SU-DHL-6 (cell line): ENCODE measurements around the gene CDCP2.

Experiments
- H2AFZ ChIP-seq: fragments of 200-600 bp; sonication (generic); 2 replicates; pipeline ENCODE4 v1.6.1; 2014; ENCODE audit warnings: low read depth, mild to moderate bottlenecking, moderate library complexity, mixed read lengths, antibody characterized with exemption, low read length; ENCODE audit not compliant: severe bottlenecking
- H3F3A ChIP-seq: fragments of 200-600 bp; shearing (Covaris generic); 2 replicates; pipeline ENCODE4 v1.6.0; 2016; ENCODE audit warnings: antibody characterized with exemption, mild to moderate bottlenecking; ENCODE audit not compliant: insufficient read depth
- H3K27ac ChIP-seq: fragments of 200-600 bp; sonication (generic); 2 replicates; pipeline ENCODE4 v1.5.1; 2016; ENCODE audit warnings: low read depth, mild to moderate bottlenecking, low read length, moderate library complexity, mixed read lengths
- H3K27me3 ChIP-seq: fragments of 200-600 bp; sonication (generic), shearing (Covaris generic); 2 replicates; pipeline ENCODE4 v1.6.0; 2014; ENCODE audit warnings: mild to moderate bottlenecking, low read length
- H3K36me3 ChIP-seq: fragments of 200-600 bp; sonication (generic); 2 replicates; pipeline ENCODE4 v1.6.1; 2014; ENCODE audit warnings: mild to moderate bottlenecking, low read length, mixed read lengths
- H3K4me2 ChIP-seq: fragments of 300-600, 200-600 bp; shearing (Covaris generic), sonication (generic); 2 replicates; pipeline ENCODE4 v1.6.0; 2014; ENCODE audit warnings: low read length, low read depth, mild to moderate bottlenecking; ENCODE audit not compliant: poor library complexity, severe bottlenecking
- H3K4me3 ChIP-seq: fragments of 200-600 bp; sonication (generic); 2 replicates; pipeline ENCODE4 v1.5.1; 2014; ENCODE audit warnings: antibody characterized with exemption, low read length, mild to moderate bottlenecking, mixed read lengths; ENCODE audit not compliant: insufficient read depth, poor library complexity, severe bottlenecking
- H3K79me2 ChIP-seq: fragments of 200-600 bp; sonication (generic); 2 replicates; pipeline ENCODE4 v1.6.1; 2014; ENCODE audit warnings: mild to moderate bottlenecking, low read length, moderate library complexity; ENCODE audit not compliant: insufficient read depth
- H3K9ac ChIP-seq: fragments of 200-600 bp; sonication (generic); 2 replicates; pipeline ENCODE4 v1.7.0; 2014; ENCODE audit warnings: mild to moderate bottlenecking, low read length
- H3K9me2 ChIP-seq: fragments of 200-600 bp; sonication (generic); replicated peaks from 2 replicates; pipeline ENCODE4 v1.6.1; 2014; ENCODE audit warnings: low read length; ENCODE audit not compliant: insufficient read depth
- H3K9me3 ChIP-seq: fragments of 200-600 bp; sonication (generic); 2 replicates; pipeline ENCODE4 v1.6.1; 2014; ENCODE audit warnings: low read length, mixed read lengths; ENCODE audit not compliant: insufficient read depth
- H4K20me1 ChIP-seq: fragments of 200-600 bp; sonication (generic); 2 replicates; pipeline ENCODE4 v1.6.1; 2014; ENCODE audit warnings: low read depth, mild to moderate bottlenecking, antibody characterized with exemption, low read length, moderate library complexity, mixed read lengths
- CTCF ChIP-seq: fragments of 200-600 bp; sonication (generic); IDR thresholded peaks from one replicate; pipeline ENCODE4 v1.5.1; 2017; ENCODE audit warnings: antibody characterized with exemption, mild to moderate bottlenecking, low read length, moderate library complexity; ENCODE audit not compliant: insufficient read depth, poor library complexity, severe bottlenecking
- EZH2phosphoT487 ChIP-seq: fragments of 200-600 bp; sonication (generic), shearing (Covaris generic); conservative IDR thresholded peaks from 2 replicates; pipeline ENCODE4 v1.6.1; 2018; ENCODE audit warnings: mild to moderate bottlenecking, antibody characterized with exemption, low read length, moderate library complexity, mixed read lengths

CDCP2 gene

GRCh38 chr1:54163051-54163450 is 10.3 kb upstream of the CDCP2 start:
- no peak overlapping the region for H3K27ac ChIP-seq
- no peak overlapping the region for H3K9ac ChIP-seq
- no peak overlapping the region for H3K4me2 ChIP-seq
- TF ChIP-seq EZH2phosphoT487: no peak
- TF ChIP-seq CTCF: no peak
- H3K36me3 ChIP-seq: no peaks in the 10 kb centered on the region
- H3K9me3 ChIP-seq: no peaks in the 10 kb centered on the region
- no peaks in the 10 kb centered on the region for H3K27me3 ChIP-seq
- H3K9me2 ChIP-seq: no peaks in the 10 kb centered on the region
- H4K20me1 ChIP-seq: no peaks in the 10 kb centered on the region
- no peaks in the 10 kb centered on the region for H3K79me2 ChIP-seq
- H3F3A ChIP-seq: no peaks in the 10 kb centered on the region
- no peak overlapping the region for H3K4me3 ChIP-seq
- no peak overlapping the region for H2AFZ ChIP-seq

DNA sequence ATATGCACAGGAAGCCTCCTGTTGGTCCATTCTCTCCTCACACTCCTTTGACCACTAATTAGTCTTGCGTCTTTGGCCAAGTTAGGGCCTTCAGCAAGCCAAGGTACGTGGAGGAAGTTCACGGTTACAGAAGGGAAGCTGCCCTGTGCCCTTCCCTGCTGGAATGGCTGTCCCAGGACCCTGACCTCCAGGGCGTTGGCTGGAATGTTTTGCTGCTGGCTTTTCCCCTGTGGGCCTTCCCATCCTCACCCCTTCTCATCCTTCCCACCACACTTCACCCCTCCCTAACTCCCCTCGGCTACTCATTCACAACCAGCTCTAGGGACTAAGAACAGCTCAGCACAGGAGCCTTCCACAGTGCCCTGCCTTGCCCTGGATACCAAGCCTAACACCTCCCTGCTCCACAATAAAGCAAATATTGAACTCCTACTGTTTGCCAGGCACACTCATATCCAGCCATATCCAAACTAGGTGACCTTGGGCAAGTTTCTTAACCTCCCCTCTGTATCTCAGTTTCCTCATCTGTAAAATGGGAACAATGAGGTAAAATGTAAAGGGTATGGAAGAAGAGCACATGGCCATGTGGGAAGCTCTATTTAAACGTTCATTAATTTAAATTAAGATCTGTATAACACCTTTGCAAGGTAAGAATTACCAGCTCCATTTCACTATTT is 8.8 kb upstream of the CDCP2 start:
- TF ChIP-seq CTCF (no peak), EZH2phosphoT487 (no peak)

GRCh38 chr1:54160351-54160750 is 7.6 kb upstream of the CDCP2 start:
- no peaks in the 10 kb centered on the region for H3F3A ChIP-seq
- no peak for TF ChIP-seq CTCF
- TF ChIP-seq EZH2phosphoT487: no peak
- no peaks in the 10 kb centered on the region for H3K9me2 ChIP-seq
- H2AFZ ChIP-seq: no peak overlapping the region
- H3K4me3 ChIP-seq: no peak overlapping the region
- H3K9me3 ChIP-seq: no peaks in the 10 kb centered on the region
- no peak overlapping the region for H3K9ac ChIP-seq
- no peak overlapping the region for H3K27ac ChIP-seq
- no peaks in the 10 kb centered on the region for H3K79me2 ChIP-seq
- no peaks in the 10 kb centered on the region for H4K20me1 ChIP-seq
- H3K4me2 ChIP-seq: no peak overlapping the region
- no peaks in the 10 kb centered on the region for H3K27me3 ChIP-seq
- H3K36me3 ChIP-seq: no peaks in the 10 kb centered on the region

More for the DNA sequence above, 8.8 kb upstream of the CDCP2 start:
- Histone ChIP-seq H2AFZ (no peak overlapping the region), H3K27ac (no peak overlapping the region), H3K4me3 (no peak overlapping the region), H3F3A (no peaks in the 10 kb centered on the region), H3K9me2 (no peaks in the 10 kb centered on the region), H3K9me3 (no peaks in the 10 kb centered on the region), H3K36me3 (no peaks in the 10 kb centered on the region), H4K20me1 (no peaks in the 10 kb centered on the region), H3K9ac (no peak overlapping the region), H3K79me2 (no peaks in the 10 kb centered on the region), H3K4me2 (no peak overlapping the region), H3K27me3 (no peaks in the 10 kb centered on the region)
